Stimulated activated effector memory CD8-positive, alpha-beta T cell treated with anti-CD3 and anti-CD28 coated beads, Interleukin-12 subunit alpha, Interleukin-12 subunit beta, amount 100 ng/mL, for 72 hours (primary cell): ENCODE data around the gene ALS2CL.

ENCODE experiments used
- ATAC-seq: fragments of 150-1000 bp; cut with Tn5 transposase; 2 replicates; pipeline ENCODE4 v1.10.0; 2021
- DNase-seq, 2 donors: peaks; one replicate each; pipeline ENCODE4 v3.0.0; 2021 to 2022; ENCODE audit warnings: low spot score in 2 of 2
- H3K27ac Mint-ChIP-seq: one replicate; pipeline ENCODE4 v1.8.0; 2022; ENCODE audit warnings: mild to moderate bottlenecking, mixed read lengths
- H3K36me3 Mint-ChIP-seq: one replicate; pipeline ENCODE4 v1.8.0; 2022; ENCODE audit warnings: mild to moderate bottlenecking, mixed read lengths
- H3K4me1 Mint-ChIP-seq: one replicate; pipeline ENCODE4 v1.8.0; 2022; ENCODE audit warnings: mixed read lengths
- H3K4me3 Mint-ChIP-seq: one replicate; pipeline ENCODE4 v1.8.0; 2022; ENCODE audit warnings: mild to moderate bottlenecking, mixed read lengths
- H3K9me3 Mint-ChIP-seq: one replicate; pipeline ENCODE4 v1.8.0; 2022; ENCODE audit warnings: mixed read lengths

Gene ALS2CL

DNA sequence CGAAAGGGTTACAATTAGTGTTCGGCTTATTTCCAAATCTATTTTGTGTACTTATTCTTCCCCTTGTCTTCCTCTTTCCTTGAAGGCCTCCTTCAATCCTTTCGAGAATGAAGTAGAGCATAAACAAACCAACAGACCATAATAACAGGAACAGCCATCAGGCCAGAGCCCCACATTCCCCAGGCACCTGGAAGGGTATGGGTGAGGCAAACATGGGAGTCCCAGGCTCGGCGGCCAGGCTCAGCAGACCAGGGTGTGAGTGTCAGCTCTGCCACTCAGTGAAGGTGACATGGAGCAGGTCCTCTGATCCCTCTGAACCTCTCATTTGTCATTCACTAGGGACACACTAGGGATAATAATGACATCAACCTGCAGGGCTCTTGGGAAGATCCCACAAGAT, 13.8 kb downstream of the ALS2CL start:
- Mint-ChIP-seq H3K9me3 (no peaks in the 10 kb centered on the region), H3K27ac (no peak overlapping the region)

DNA sequence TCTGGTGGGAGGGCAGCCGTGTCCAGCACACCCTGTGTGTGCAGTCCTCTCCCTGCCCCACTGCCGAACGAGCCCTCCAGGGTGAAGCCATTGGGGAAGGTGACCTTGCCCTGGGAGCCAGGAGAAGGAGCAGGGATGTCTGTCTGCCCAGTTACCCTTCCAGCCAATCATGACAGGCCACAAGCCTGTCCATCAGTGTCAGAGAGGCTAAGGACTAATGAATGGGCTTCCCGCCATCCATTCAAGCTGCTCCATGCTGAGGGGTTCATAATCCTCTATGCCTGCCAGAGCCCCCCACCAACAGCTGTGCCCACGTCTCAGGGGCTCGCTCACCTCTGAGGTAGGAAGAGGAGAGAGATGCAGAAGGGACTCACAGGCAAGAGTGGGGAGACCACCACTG, 15.2 kb downstream of the ALS2CL start:
- no peaks in the 10 kb centered on the region for H3K9me3 Mint-ChIP-seq
- no peak for ATAC-seq
- H3K4me1 Mint-ChIP-seq, result no peaks in the 10 kb centered on the region

More for the DNA sequence above, 13.8 kb downstream of the ALS2CL start:
- Mint-ChIP-seq H3K36me3 (no peaks in the 10 kb centered on the region), H3K4me1 (no peaks in the 10 kb centered on the region), H3K4me3 (no peak overlapping the region)
- ATAC-seq, result no peak
- DNase-seq, result no peak

DNA sequence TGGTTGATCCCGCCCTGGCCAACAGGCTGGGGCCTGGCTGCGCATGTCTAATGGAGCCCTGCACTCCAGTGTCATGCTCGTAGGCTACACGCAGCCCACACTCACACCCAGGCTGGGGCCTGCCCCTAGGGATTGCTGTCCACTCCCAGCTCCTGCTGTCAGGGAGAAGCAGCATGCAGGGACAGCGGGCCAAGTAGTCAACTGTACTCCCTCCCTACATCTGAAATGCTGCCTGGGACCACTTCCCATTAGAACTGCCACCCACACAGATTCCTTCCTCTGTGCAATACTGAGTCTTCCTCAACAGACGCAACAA, 16.1 kb downstream of the ALS2CL start:
- no peaks in the 10 kb centered on the region for H3K36me3 Mint-ChIP-seq
- H3K4me1 Mint-ChIP-seq, result no peaks in the 10 kb centered on the region
- no peak for DNase-seq
- H3K27ac Mint-ChIP-seq, result no peak overlapping the region
- H3K9me3 Mint-ChIP-seq, result no peaks in the 10 kb centered on the region
- ATAC-seq, result no peak
- H3K4me3 Mint-ChIP-seq, result no peak overlapping the region

More for the DNA sequence above, 15.2 kb downstream of the ALS2CL start:
- Mint-ChIP-seq H3K27ac (no peak overlapping the region), H3K4me3 (no peak overlapping the region), H3K36me3 (no peaks in the 10 kb centered on the region)
- no peak for DNase-seq

DNA sequence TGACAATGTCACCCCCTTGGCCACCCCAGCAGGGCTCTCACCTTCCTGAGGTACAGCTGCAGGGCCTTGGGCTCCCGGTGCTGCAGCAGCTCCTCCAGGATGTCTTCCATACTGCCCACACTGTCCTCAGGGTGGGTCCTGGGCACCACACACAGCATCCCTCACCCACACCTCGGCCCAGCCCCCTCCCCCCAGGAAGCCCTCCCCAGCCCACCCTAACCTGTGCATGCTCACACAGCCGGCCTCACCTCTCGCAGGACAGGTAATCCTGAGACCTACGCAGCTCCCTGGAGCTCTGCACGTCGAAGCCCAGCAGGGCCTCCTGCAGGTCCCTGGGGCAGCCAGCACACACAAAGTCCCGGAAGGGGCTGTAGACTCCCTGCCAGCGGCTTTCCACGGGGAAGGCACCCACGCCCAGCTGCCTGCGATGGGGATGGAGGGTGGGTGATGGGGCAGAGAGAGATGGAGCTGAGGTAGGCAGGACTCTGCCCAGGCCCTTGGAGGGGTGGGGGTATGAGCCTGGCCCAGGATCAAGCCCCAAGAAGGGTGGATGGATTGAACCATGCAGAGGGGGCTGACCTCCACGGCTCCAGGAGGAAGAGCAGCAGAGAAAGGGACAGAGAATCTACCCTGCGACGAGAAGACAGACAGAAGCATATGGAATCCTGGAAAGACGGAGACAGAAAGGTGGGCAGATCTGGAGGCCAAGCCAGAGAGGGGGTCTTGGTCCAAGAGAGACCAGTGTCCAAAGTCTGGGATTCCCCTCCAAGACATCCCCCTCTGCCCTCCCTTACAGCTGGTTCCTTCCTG, 16.7 kb downstream of the ALS2CL start:
- Mint-ChIP-seq H3K9me3 (no peaks in the 10 kb centered on the region), H3K36me3 (no peaks in the 10 kb centered on the region), H3K4me1 (no peaks in the 10 kb centered on the region), H3K4me3 (no peak overlapping the region), H3K27ac (no peak overlapping the region)
- DNase-seq (no peak), ATAC-seq (no peak)

DNA sequence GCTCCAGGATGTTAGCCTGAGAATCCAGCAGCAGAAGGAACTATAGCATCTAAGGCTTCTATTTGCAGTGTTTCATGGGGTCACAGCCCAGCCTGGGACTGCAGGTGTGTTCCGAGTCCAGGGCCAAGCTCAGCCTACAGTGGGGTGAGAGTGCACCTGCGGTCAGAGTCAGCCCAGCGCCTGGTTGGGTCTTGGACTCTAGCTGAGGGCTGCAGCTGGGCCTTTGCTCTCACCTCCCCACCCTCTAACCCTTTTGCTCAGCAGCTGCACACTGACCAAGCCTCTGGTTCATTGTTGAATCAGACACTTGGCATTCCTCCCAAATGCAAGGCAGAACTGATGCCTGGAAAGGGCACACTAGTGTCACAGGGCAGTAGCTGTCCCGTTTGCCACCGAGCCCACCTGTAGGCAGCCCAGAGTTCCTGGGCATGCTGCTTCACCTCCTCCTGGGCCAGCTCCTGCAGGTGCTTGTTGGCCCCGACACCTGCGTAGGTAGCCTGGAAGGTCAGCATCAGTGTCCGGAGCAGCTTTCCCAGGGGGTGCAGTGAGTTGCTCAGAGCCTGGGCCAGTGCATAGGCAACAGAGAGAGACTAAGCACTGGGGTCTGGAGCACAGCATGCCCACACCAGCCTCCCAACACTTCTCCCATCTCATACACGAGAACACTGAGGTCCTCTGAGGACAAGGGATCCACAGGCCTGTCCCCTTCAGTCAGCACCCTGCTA, 17.5 kb downstream of the ALS2CL start:
- Mint-ChIP-seq H3K9me3 (no peaks in the 10 kb centered on the region), H3K27ac (no peak overlapping the region), H3K4me3 (no peak overlapping the region), H3K36me3 (no peaks in the 10 kb centered on the region), H3K4me1 (no peaks in the 10 kb centered on the region)
- DNase-seq (no peak), ATAC-seq (no peak)

DNA sequence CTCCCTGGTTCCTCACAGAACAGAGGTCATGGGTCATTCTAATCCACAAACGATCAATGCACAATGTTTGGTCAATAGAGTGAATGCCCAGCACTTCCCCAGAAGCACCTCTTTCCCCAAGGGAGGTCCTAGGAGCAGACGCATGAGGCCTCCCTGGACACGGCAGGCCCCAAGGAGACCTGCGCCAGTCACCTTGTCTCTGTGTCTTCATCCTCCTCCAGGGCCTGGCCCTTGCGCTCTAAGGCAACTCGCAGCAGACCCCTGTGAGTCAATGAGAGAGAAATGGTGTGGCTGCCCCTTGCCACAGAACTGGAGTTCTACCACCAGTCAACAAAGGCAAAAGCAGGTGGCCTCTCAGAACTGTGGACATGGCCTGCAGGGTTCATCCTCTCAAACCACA, 18.1 kb downstream of the ALS2CL start:
- Mint-ChIP-seq H3K4me1 (no peaks in the 10 kb centered on the region), H3K4me3 (no peak overlapping the region), H3K27ac (no peak overlapping the region), H3K9me3 (no peaks in the 10 kb centered on the region), H3K36me3 (no peaks in the 10 kb centered on the region)
- ATAC-seq (no peak), DNase-seq (no peak)

DNA sequence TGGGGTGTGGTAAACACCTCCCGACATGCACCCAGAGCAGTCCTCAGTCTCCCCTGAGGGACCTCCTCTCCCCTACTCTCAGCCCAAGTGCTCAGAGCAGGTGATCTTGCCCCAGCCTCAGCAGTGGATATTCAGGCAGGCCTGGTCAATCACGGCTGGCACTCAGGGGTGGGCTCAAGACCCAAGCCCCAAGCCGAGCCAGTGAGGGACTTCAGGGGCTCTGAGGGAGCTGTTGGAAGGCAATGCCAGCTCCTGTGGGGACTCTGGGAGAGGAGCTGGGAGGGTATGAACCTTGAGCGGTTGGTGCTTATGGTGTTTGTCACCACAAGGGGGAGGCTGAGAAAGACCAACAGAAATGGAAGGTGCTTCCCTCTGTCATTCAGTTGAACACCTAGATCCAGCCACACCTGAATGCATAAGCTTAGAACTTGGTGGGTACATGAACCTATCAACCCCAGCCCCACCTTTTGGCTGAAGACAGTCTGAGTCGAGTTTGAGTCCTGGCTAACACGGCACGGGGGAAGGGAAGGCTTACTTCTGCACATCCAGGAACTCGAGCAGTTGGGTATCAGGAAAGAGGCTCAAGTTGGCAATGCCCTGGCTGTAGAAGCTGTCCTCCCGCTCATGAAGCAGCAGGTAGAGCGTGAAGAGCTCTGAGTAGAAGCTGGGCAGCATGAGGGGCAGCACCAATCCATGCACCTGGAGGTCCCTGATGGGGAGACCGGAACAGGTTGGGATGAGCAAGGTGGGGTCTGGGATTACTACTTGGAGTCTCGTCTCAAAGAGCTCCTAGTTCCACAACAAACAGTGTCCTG, 19.2 kb downstream of the ALS2CL start:
- Mint-ChIP-seq H3K27ac (no peak overlapping the region), H3K4me1 (no peaks in the 10 kb centered on the region), H3K9me3 (no peaks in the 10 kb centered on the region), H3K4me3 (no peak overlapping the region), H3K36me3 (no peaks in the 10 kb centered on the region)
- no peak for ATAC-seq
- DNase-seq, result no peak

DNA sequence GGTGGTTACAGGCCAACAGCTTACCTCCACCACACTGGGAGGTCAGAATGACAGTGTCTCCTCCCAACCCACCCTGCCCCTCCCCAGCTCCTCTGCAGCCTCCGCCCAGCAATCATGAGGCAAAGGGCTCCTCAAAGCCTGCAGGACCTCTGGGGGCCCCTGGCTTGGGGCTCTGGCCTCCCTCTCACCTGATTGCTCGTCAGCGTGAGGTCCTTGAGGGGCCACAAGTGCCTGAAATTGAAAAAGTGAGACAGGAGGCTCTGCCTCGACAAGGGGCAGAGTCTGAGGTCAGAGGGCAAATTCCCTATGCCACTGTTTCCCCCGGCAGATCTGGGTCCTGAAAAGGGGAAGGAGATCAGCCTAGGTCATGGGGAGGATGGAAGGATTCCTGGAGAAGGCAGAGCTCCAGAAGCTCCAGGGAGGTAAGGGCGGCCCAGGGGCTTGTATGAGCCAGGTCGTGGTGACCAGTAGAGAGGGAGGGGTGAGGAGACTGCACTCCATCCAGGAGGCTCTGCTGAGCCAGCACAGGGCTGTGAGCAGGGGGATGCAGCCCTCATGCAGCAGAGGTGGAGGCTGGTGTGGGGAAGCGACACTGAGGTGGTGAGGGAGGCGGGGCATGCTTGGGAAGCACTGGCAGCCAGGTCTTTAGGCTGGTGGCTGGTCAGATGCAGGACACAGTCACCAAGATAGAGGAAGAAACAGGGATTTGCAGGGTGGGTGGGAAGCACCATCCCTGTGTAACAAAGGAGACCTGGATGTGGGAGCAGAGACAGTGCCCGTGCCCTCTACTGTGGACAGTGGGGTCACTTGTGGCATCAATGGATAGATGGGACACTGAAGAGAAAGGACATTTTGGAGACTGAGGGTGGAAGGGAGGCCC, 20.1 kb downstream of the ALS2CL start:
- Mint-ChIP-seq H3K9me3 (no peaks in the 10 kb centered on the region), H3K27ac (no peak overlapping the region), H3K4me3 (no peak overlapping the region), H3K36me3 (no peaks in the 10 kb centered on the region), H3K4me1 (no peaks in the 10 kb centered on the region)
- ATAC-seq, result no peak
- no peak for DNase-seq

DNA sequence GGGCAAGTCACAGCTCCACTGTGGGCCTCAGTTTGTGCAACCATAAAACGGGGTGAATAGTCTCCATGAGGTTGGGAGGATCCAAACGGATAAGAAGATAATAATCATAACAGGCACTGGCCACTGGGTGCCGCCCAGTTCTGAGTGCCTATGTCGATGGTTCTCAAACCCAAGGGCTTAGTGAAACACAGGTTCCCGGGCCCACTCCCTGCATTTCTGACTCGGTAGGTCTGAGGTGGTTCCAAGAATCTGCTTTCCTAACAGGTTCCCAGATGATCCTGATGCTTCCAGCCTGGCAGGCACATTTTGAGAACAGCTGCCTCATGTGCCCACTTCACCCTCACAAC, 21.2 kb downstream of the ALS2CL start:
- H3K27ac Mint-ChIP-seq, result no peak overlapping the region
- H3K4me1 Mint-ChIP-seq, result no peaks in the 10 kb centered on the region
- DNase-seq (no peak), ATAC-seq (no peak)
- H3K9me3 Mint-ChIP-seq, result no peaks in the 10 kb centered on the region
- H3K36me3 Mint-ChIP-seq, result no peaks in the 10 kb centered on the region
- no peak overlapping the region for H3K4me3 Mint-ChIP-seq

DNA sequence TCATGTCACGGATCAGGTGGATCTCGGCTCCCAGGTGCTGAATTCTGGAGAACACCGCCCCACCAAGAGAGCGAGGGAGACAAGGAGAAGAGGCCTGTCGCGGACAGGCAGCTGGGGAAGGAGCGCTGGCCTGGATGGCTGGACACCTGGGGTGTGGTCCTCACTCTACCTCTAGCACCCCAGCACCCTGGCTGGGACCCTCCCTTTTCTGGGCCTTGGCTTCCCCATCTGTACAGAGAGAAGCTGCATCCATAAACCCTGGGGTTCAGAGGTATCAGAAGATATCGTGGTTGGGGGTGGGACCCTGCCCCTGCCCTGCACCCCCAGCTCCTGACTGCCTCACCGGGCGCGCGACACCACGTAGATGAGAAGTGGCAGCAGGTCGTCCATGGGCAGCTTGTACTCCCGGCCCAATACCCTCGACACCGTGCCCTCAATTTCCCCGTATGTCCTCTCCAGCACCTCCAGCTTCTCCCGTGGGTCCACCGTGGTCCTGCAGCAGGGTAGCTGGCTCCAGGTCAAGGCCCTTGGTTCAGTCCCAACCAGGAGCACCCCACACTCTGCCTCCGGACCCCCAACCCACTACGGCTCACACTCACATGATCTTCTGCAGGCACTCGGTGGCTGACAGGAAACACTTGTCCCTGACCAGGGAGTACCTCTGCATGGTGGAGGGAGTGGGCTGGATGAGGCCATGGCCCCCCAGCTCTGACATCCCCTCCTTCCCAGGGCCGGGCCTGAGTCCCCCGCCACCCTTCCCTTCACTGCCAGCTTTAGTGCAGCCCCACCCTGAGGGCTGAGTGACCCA, 21.7 kb downstream of the ALS2CL start:
- DNase-seq, result no peak
- no peaks in the 10 kb centered on the region for H3K4me1 Mint-ChIP-seq
- ATAC-seq, result no peak
- H3K27ac Mint-ChIP-seq, result no peak overlapping the region
- no peak overlapping the region for H3K4me3 Mint-ChIP-seq
- H3K36me3 Mint-ChIP-seq, result no peaks in the 10 kb centered on the region
- no peaks in the 10 kb centered on the region for H3K9me3 Mint-ChIP-seq

DNA sequence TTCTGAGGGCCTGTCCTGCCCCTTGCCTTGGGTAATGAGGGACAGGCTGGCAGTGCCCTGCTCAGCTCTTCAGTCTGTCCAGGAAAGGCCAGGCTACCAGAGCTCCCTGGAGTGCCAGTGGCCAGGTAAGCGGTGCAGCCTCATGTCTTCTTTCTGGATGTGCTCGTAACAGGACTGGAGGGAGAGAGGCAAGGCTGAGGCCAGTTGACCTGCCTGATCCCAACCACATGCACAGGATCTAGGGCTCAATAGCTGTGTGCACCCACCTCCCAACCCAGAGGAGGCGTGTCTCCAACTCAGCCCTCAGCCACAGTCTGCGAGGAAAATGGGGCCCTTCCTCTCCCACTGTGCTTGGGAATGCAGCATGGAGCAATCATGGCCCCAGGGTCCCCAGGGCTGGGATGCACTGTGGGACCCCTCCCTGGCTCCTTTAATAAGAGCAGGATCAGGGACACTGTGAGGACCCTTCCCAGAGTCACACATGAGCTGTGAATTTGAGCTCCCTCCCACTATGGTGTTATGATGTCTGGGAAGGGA, 22.5 kb downstream of the ALS2CL start:
- no peaks in the 10 kb centered on the region for H3K9me3 Mint-ChIP-seq
- no peak overlapping the region for H3K4me3 Mint-ChIP-seq
- no peaks in the 10 kb centered on the region for H3K36me3 Mint-ChIP-seq
- no peaks in the 10 kb centered on the region for H3K4me1 Mint-ChIP-seq
- H3K27ac Mint-ChIP-seq, result no peak overlapping the region
- ATAC-seq (no peak), DNase-seq (no peak)

DNA sequence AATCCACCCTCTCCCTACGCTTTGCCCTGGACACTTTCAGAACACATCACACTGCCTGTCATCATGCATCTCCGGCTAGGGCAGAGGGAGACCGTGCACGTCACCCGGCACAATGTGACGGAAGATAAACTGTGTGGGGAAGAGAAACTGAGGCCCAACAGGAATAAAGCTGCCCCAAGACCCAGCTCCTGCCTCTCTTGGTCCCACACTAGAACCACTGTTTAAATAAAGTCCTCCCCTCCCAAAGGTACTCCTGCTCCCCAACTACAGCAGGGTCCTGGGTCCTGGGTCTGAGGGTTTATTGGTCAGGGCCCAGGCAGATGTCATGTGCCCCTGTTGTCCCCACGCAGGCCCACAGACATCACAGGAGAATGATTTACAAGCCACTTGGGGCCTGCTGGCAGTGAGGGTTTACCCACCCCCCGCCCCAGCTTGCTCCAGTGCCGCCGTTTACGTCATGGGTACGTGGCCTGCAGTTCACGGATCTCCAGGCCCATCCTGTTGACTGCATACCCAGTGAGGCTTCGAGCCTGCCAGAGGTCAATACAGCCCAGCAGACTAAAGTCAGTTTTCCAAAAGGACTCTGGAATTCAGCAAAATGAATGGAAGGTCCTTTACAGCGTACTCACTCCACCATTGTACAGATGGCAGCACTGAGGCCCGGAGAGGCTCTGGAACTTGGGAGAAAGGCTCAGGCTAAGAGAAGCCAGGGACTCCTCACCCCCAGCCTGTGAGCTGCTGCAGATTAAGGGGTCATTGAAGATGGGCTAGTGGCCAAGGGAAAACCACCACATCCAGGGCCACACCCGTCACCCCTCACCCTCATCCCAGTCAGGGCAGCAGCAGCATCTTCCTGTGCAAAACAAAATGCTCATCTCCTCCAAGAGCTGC, 23.2 kb downstream of the ALS2CL start:
- DNase-seq (no peak), ATAC-seq (no peak)
- Mint-ChIP-seq H3K36me3 (no peaks in the 10 kb centered on the region), H3K27ac (no peak overlapping the region), H3K4me3 (no peak overlapping the region), H3K9me3 (no peaks in the 10 kb centered on the region), H3K4me1 (no peaks in the 10 kb centered on the region)

DNA sequence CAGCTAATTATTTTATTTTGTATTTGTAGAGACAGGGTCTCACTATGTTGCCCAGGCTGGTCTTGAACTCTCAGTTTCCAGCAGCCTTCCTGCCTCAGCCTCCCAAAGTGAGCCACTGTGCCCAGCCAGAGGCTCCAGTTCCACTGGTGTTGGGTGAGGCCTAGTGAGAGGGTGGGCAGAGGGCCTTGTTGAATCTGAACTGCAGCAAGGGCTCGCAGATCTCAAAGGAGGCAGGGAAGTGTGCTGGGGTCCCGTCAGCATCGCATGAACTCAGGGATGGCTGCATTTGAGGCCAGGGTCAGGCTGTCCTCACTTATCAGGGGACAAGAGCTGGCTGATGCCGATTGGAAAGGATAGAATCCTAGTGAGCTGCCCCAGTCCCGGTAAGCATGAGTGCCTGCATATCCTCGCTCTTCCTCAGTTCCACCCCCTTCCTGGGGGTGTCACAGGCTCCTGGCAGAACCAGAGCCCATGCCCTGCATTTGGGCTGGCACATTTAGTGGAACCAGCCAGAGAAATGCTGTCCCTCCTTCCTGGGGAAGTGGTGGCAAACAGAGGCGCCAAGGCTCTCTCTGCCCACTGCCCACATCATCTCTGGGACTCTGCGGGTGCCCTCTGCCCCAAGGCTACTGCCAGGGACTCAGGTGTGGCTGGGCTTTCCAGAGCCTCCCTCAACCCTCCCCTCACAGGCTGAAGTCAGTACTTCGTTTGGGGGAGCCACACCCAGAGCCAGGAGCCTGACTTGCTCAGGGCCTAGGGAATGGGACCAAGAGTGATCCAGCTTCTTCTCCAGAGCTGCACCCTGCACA, 24.1 kb downstream of the ALS2CL start:
- Mint-ChIP-seq H3K4me3 (no peak overlapping the region), H3K27ac (no peak overlapping the region), H3K4me1 (no peaks in the 10 kb centered on the region), H3K36me3 (no peaks in the 10 kb centered on the region), H3K9me3 (no peaks in the 10 kb centered on the region)
- DNase-seq, result no peak
- no peak for ATAC-seq
